ENCODE data around the gene C4orf50.

The C4orf50 gene

DNA sequence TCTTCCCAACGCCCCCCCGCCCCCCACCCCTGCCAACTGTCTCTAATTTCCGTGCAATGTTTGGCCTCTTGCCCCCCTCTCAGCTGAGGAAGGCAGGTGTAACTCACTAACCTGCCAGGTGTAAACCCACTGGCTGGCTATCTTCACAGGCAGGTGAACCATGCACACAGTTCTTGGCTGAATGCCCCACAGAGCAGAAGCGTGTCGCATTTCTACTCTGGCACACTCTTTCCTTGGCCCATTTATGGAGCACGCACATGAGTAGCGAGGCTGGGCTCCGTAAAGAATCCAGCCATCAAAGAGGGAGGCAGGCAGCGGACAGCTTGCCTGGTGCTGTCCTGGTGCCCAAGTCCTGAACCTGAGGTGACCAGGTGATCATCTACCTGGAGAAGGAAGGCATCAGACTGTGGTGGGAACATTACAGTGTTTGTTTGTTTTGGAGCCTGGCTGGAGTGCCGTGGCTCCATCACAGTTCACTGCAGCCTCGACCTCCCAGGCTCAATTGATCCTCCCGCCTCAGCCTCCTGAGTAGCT is 86.1 kb downstream of the C4orf50 start:
- H3K79me2 ChIP-seq (ENCODE audit: insufficient read depth, low read length) = no peaks in the 10 kb centered on the region
- no peak for TF ChIP-seq EZH2 (IDR thresholded peaks at IDR 0.05; ENCODE audit: borderline replicate concordance, low read depth, low read length, severe bottlenecking)
- TF ChIP-seq, protein P1, sequence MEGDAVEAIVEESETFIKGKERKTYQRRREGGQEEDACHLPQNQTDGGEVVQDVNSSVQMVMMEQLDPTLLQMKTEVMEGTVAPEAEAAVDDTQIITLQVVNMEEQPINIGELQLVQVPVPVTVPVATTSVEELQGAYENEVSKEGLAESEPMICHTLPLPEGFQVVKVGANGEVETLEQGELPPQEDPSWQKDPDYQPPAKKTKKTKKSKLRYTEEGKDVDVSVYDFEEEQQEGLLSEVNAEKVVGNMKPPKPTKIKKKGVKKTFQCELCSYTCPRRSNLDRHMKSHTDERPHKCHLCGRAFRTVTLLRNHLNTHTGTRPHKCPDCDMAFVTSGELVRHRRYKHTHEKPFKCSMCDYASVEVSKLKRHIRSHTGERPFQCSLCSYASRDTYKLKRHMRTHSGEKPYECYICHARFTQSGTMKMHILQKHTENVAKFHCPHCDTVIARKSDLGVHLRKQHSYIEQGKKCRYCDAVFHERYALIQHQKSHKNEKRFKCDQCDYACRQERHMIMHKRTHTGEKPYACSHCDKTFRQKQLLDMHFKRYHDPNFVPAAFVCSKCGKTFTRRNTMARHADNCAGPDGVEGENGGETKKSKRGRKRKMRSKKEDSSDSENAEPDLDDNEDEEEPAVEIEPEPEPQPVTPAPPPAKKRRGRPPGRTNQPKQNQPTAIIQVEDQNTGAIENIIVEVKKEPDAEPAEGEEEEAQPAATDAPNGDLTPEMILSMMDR (IDR thresholded peaks at IDR 0.05; ENCODE audit: borderline replicate concordance, extremely low read depth, low read length, poor library complexity, severe bottlenecking) = no peak
- no peak for ATAC-seq (ENCODE audit: insufficient read depth, low read depth)
- DNase-seq = no peak
- H3K4me3 ChIP-seq (ENCODE audit: low read depth in 1 of 2, low read length in 2 of 2) = no peak overlapping the region
- no peak overlapping the region for H2AFZ ChIP-seq (ENCODE audit: low read depth, low read length)
- no peaks in the 10 kb centered on the region for H4K20me1 ChIP-seq (ENCODE audit: insufficient read depth, low read length)
- no peaks in the 10 kb centered on the region for H3K4me1 ChIP-seq (ENCODE audit: insufficient read depth, low read length)
- no peak overlapping the region for H3K4me2 ChIP-seq (ENCODE audit: insufficient read depth, low read length)
- no peaks in the 10 kb centered on the region for H3K9me3 ChIP-seq (ENCODE audit: insufficient read depth, low read length, severe bottlenecking)
- no peaks in the 10 kb centered on the region for H3K36me3 ChIP-seq (ENCODE audit: insufficient read depth, low read length)
- H3K9ac ChIP-seq (ENCODE audit: low read depth, low read length) = no peak overlapping the region
- no peaks in the 10 kb centered on the region for H3K27me3 ChIP-seq (ENCODE audit: insufficient read depth, low read length, poor library complexity)
- no peak overlapping the region for H3K27ac ChIP-seq (ENCODE audit: low read length)

- DNase-seq (no peak), ATAC-seq (ENCODE audit: insufficient read depth, low read depth) (no peak)
- H3K4me3 ChIP-seq (ENCODE audit: low read depth in 1 of 2, low read length in 2 of 2) = no peak overlapping the region
- H3K4me2 ChIP-seq (ENCODE audit: insufficient read depth, low read length) = no peak overlapping the region
- TF ChIP-seq EZH2 (IDR thresholded peaks at IDR 0.05; ENCODE audit: borderline replicate concordance, low read depth, low read length, severe bottlenecking) = no peak
- TF ChIP-seq, protein P1 (IDR thresholded peaks at IDR 0.05; ENCODE audit: borderline replicate concordance, extremely low read depth, low read length, poor library complexity, severe bottlenecking) = no peak
- H3K4me1 ChIP-seq (ENCODE audit: insufficient read depth, low read length) = no peaks in the 10 kb centered on the region
- H4K20me1 ChIP-seq (ENCODE audit: insufficient read depth, low read length) = no peaks in the 10 kb centered on the region
- H3K9ac ChIP-seq (ENCODE audit: low read depth, low read length) = no peak overlapping the region
- no peaks in the 10 kb centered on the region for H3K36me3 ChIP-seq (ENCODE audit: insufficient read depth, low read length)
- H2AFZ ChIP-seq (ENCODE audit: low read depth, low read length) = no peak overlapping the region
- H3K27me3 ChIP-seq (ENCODE audit: insufficient read depth, low read length, poor library complexity) = no peaks in the 10 kb centered on the region
- no peak overlapping the region for H3K27ac ChIP-seq (ENCODE audit: low read length)
- no peaks in the 10 kb centered on the region for H3K9me3 ChIP-seq (ENCODE audit: insufficient read depth, low read length, severe bottlenecking)
- no peaks in the 10 kb centered on the region for H3K79me2 ChIP-seq (ENCODE audit: insufficient read depth, low read length)
These were observed 86.7 kb downstream of the C4orf50 start for GRCh38 chr4:5931526-5931925.

GRCh38 chr4:5930876-5931275 is 87.4 kb downstream of the C4orf50 start:
- Histone ChIP-seq H3K4me2 (ENCODE audit: insufficient read depth, low read length) (no peak overlapping the region), H3K79me2 (ENCODE audit: insufficient read depth, low read length) (no peaks in the 10 kb centered on the region), H2AFZ (ENCODE audit: low read depth, low read length) (no peak overlapping the region), H3K36me3 (ENCODE audit: insufficient read depth, low read length) (no peaks in the 10 kb centered on the region), H3K9me3 (ENCODE audit: insufficient read depth, low read length, severe bottlenecking) (no peaks in the 10 kb centered on the region), H3K27ac (ENCODE audit: low read length) (no peak overlapping the region), H3K4me3 (ENCODE audit: low read depth in 1 of 2, low read length in 2 of 2) (no peak overlapping the region), H4K20me1 (ENCODE audit: insufficient read depth, low read length) (no peaks in the 10 kb centered on the region), H3K9ac (ENCODE audit: low read depth, low read length) (no peak overlapping the region), H3K27me3 (ENCODE audit: insufficient read depth, low read length, poor library complexity) (no peaks in the 10 kb centered on the region), H3K4me1 (ENCODE audit: insufficient read depth, low read length) (no peaks in the 10 kb centered on the region)
- TF ChIP-seq EZH2 (IDR thresholded peaks at IDR 0.05; ENCODE audit: borderline replicate concordance, low read depth, low read length, severe bottlenecking) = no peak
- TF ChIP-seq, protein P1 (IDR thresholded peaks at IDR 0.05; ENCODE audit: borderline replicate concordance, extremely low read depth, low read length, poor library complexity, severe bottlenecking) = no peak
- no peak for ATAC-seq (ENCODE audit: insufficient read depth, low read depth)
- DNase-seq = no peak

GRCh38 chr4:5930456-5930855 is 87.8 kb downstream of the C4orf50 start:
- Histone ChIP-seq H2AFZ (ENCODE audit: low read depth, low read length) (no peak overlapping the region), H3K9me3 (ENCODE audit: insufficient read depth, low read length, severe bottlenecking) (no peaks in the 10 kb centered on the region), H3K4me1 (ENCODE audit: insufficient read depth, low read length) (no peaks in the 10 kb centered on the region), H3K4me3 (ENCODE audit: low read depth in 1 of 2, low read length in 2 of 2) (no peak overlapping the region), H3K27ac (ENCODE audit: low read length) (no peak overlapping the region), H3K4me2 (ENCODE audit: insufficient read depth, low read length) (no peak overlapping the region), H3K79me2 (ENCODE audit: insufficient read depth, low read length) (no peaks in the 10 kb centered on the region), H3K27me3 (ENCODE audit: insufficient read depth, low read length, poor library complexity) (no peaks in the 10 kb centered on the region), H3K36me3 (ENCODE audit: insufficient read depth, low read length) (no peaks in the 10 kb centered on the region), H4K20me1 (ENCODE audit: insufficient read depth, low read length) (no peaks in the 10 kb centered on the region), H3K9ac (ENCODE audit: low read depth, low read length) (no peak overlapping the region)
- no peak for ATAC-seq (ENCODE audit: insufficient read depth, low read depth)
- no peak for DNase-seq
- TF ChIP-seq, protein P1 (IDR thresholded peaks at IDR 0.05; ENCODE audit: borderline replicate concordance, extremely low read depth, low read length, poor library complexity, severe bottlenecking) = no peak
- TF ChIP-seq EZH2 (IDR thresholded peaks at IDR 0.05; ENCODE audit: borderline replicate concordance, low read depth, low read length, severe bottlenecking) = no peak

Measured in DND-41 (cell line).